NB4 (cell line): Measurements from ENCODE around the gene FOXJ3.

Experiments
- CTCF ChIP-seq: IDR thresholded peaks from one replicate; pipeline ENCODE4 v1.5.1; 2012; ENCODE audit warnings: low read depth, low read length
- POLR2A ChIP-seq: IDR thresholded peaks from 2 replicates; pipeline ENCODE4 v1.6.1; 2011; ENCODE audit warnings: mild to moderate bottlenecking; ENCODE audit not compliant: insufficient read length; ENCODE audit errors: extremely low read depth

- TF ChIP-seq CTCF (no peak), POLR2A (no peak)
These were observed 37.8 kb upstream of the FOXJ3 start for GRCh38 chr1:42372796-42373195.
